NB4 (cell line): Measurements from ENCODE around the gene SELENOK.
A peak's percentile ranks its signal among the peaks of the same experiment; 100 is the strongest.

Experiments used
- CTCF ChIP-seq: IDR thresholded peaks from one replicate; pipeline ENCODE4 v1.5.1; 2012; ENCODE audit warnings: low read depth, low read length
- MAX ChIP-seq: IDR thresholded peaks from 2 replicates; pipeline ENCODE4 v1.6.1; 2011; ENCODE audit warnings: low read depth, low read length
- POLR2A ChIP-seq: IDR thresholded peaks from 2 replicates; pipeline ENCODE4 v1.6.1; 2011; ENCODE audit warnings: mild to moderate bottlenecking; ENCODE audit not compliant: insufficient read length; ENCODE audit errors: extremely low read depth

- peak; percentile 6 for TF ChIP-seq CTCF
- no peak for TF ChIP-seq POLR2A
- TF ChIP-seq MAX: no peak
Observed at GRCh38 chr3:53845103-53845880, 46.4 kb downstream of the SELENOK start.
